SK-N-SH (cell line): ENCODE results near the gene STK11IP. TPM values are rescaled to one million over a fixed set of nuclear protein-coding genes. Genes with fewer than 3 reads are reported as not detected.

ENCODE experiments used
- CTCF ChIA-PET: fragments of 300-600, 350-600 bp; formaldehyde crosslinking; extraction: SDS; loops from one replicate; lab custom pipeline; 2021; lab: Yijun Ruan, JAX
- POLR2A ChIA-PET: fragments of 350-600 bp; sonication (Branson Sonifier 250); formaldehyde crosslinking; extraction: SDS; loops from one replicate; lab custom pipeline; 2020; ENCODE audit warnings: antibody characterized with exemption, inconsistent platforms; lab: Yijun Ruan, JAX
- DNase-seq: peaks from one replicate; pipeline ENCODE4 v3.0.0; 2012
- H2AFZ ChIP-seq: fragments of 200-600 bp; sonication (generic); 2 replicates; pipeline ENCODE4 v1.8.1; 2016; ENCODE audit warnings: antibody characterized with exemption, mild to moderate bottlenecking, low read depth
- H3F3A ChIP-seq: fragments of 200-600 bp; sonication (generic); replicated peaks from 2 replicates; pipeline ENCODE3; 2016; ENCODE audit warnings: antibody characterized with exemption, mild to moderate bottlenecking; ENCODE audit not compliant: insufficient read depth
- H3K27ac ChIP-seq, 2 experiments: fragments of 200-500 bp in 1 of 2; fragments of 200-600 bp in 1 of 2; sonication (Bioruptor generic) in 1 of 2; sonication (generic), shearing (Covaris generic) in 1 of 2; 2 replicates each; pipeline versions ENCODE4 v1.5.1 to v1.6.1; 2014 to 2016; ENCODE audit warnings: low read depth in 2 of 2, inconsistent platforms in 1 of 2, low read length in 1 of 2, mild to moderate bottlenecking in 1 of 2, mixed read lengths in 1 of 2
- H3K27me3 ChIP-seq: fragments of 200-600 bp; sonication (generic), shearing (Covaris generic); 2 replicates; pipeline ENCODE4 v1.6.1; 2016; ENCODE audit warnings: mixed run types; ENCODE audit not compliant: insufficient read depth
- H3K36me3 ChIP-seq, 2 experiments: fragments of 200-500 bp in 1 of 2; fragments of 200-600 bp in 1 of 2; sonication (Bioruptor generic) in 1 of 2; sonication (generic) in 1 of 2; replicated peaks in 1 of 2; 2 replicates each; pipeline versions ENCODE3 to v1.5.1; 2014 to 2016; ENCODE audit warnings: low read length in 1 of 2, mild to moderate bottlenecking in 1 of 2; ENCODE audit not compliant: insufficient read depth in 2 of 2, control insufficient read depth in 1 of 2
- H3K4me1 ChIP-seq, 2 experiments: fragments of 200-500 bp in 1 of 2; fragments of 200-600 bp in 1 of 2; sonication (Bioruptor generic) in 1 of 2; sonication (generic), shearing (Covaris generic) in 1 of 2; 2 replicates each; pipeline versions ENCODE4 v1.5.1 to v1.6.1; 2014 to 2016; ENCODE audit warnings: low read depth in 1 of 2, low read length in 1 of 2, mixed run types in 1 of 2; ENCODE audit not compliant: insufficient read depth in 2 of 2, control insufficient read depth in 1 of 2
- H3K4me2 ChIP-seq: fragments of 200-600 bp; sonication (generic), shearing (Covaris generic); 2 replicates; pipeline ENCODE4 v1.6.1; 2017; ENCODE audit warnings: mixed run types
- H3K4me3 ChIP-seq, 2 experiments: fragments of 200-500 bp in 1 of 2; fragments of 200-600 bp in 1 of 2; sonication (Bioruptor generic) in 1 of 2; sonication (generic), shearing (Covaris generic) in 1 of 2; 2 replicates each; pipeline versions ENCODE4 v1.5.1 to v1.8.1; 2014 to 2016; ENCODE audit warnings: low read depth in 2 of 2, inconsistent platforms in 1 of 2, low read length in 1 of 2, mild to moderate bottlenecking in 1 of 2, mixed read lengths in 1 of 2, moderate library complexity in 1 of 2
- H3K79me2 ChIP-seq: fragments of 200-600 bp; sonication (generic); 2 replicates; pipeline ENCODE4 v1.8.1; 2017; ENCODE audit warnings: mild to moderate bottlenecking; ENCODE audit not compliant: insufficient read depth
- H3K9ac ChIP-seq: fragments of 200-600 bp; sonication (generic); 2 replicates; pipeline ENCODE4 v1.6.1; 2017; ENCODE audit warnings: mixed run types
- H3K9me2 ChIP-seq: fragments of 200-600 bp; sonication (generic); 2 replicates; pipeline ENCODE4 v1.6.1; 2017; ENCODE audit warnings: mixed run types
- H3K9me3 ChIP-seq: fragments of 200-600 bp; sonication (generic); 2 replicates; pipeline ENCODE4 v1.6.1; 2017; ENCODE audit warnings: mixed run types, mild to moderate bottlenecking, moderate library complexity
- H4K20me1 ChIP-seq: fragments of 200-600 bp; sonication (generic); 2 replicates; pipeline ENCODE4 v1.6.1; 2017; ENCODE audit warnings: mild to moderate bottlenecking, mixed run types; ENCODE audit not compliant: insufficient read depth
- CHD2 ChIP-seq: fragments of 150-350 bp; IDR thresholded peaks from 2 replicates; pipeline ENCODE4 v1.6.1; 2018; ENCODE audit warnings: low read length; ENCODE audit not compliant: partially characterized antibody
- FOXJ3 ChIP-seq: sonication (generic); formaldehyde crosslinking; IDR thresholded peaks from 2 replicates; pipeline ENCODE4 v1.5.1; 2020; ENCODE audit warnings: mild to moderate bottlenecking, missing genetic modification reagents
- GABPA ChIP-seq: IDR thresholded peaks from 2 replicates; pipeline ENCODE4 v1.4.0; 2012; ENCODE audit warnings: low read depth, mild to moderate bottlenecking
- NRF1 ChIP-seq: IDR thresholded peaks from 2 replicates; pipeline ENCODE4 v1.6.1; 2012; ENCODE audit warnings: low read depth, mild to moderate bottlenecking, low read length
- SIN3A ChIP-seq: IDR thresholded peaks from 2 replicates; pipeline ENCODE4 v1.6.1; 2012; ENCODE audit warnings: low read depth, mild to moderate bottlenecking, low read length, moderate library complexity, borderline replicate concordance
- SMC3 ChIP-seq: IDR thresholded peaks from 2 replicates; pipeline ENCODE4 v1.6.1; 2012; ENCODE audit warnings: low read depth, low read length, improper control_type of control experiment
- TEAD4 ChIP-seq: IDR thresholded peaks from 2 replicates; pipeline ENCODE4 v1.4.0; 2012; ENCODE audit warnings: mild to moderate bottlenecking, borderline replicate concordance; ENCODE audit not compliant: insufficient read depth
- WGBS: methylation state at CpG from one replicate; pipeline ENCODE4 v1.1.6; 2017; ENCODE audit warnings: low lambda C conversion rate; 5-methylcytosine and 5-hydroxymethylcytosine counted together
- polyA plus RNA-seq, 3 experiments: library from polyadenylated mRNA; depleted of rRNA; stranded (reverse); fragments of >200 nt; gene quantifications; 2 replicates each; pipeline ENCODE4 v1.2.3, GENCODE V29; 2012
- TF ChIP-seq, protein P1 (sequence below): IDR thresholded peaks from 2 replicates; pipeline ENCODE4 v1.4.0; 2012; ENCODE audit warnings: low read depth
- TF ChIP-seq, protein P2 (sequence below): IDR thresholded peaks from 2 replicates; pipeline ENCODE4; 2012
- TF ChIP-seq, protein P3 (sequence below): IDR thresholded peaks from 2 replicates; pipeline ENCODE4 v1.4.0; 2012; ENCODE audit warnings: low read depth, borderline replicate concordance
- TF ChIP-seq, protein P4 (sequence below): IDR thresholded peaks from 2 replicates; pipeline ENCODE4 v1.4.0; 2012; ENCODE audit warnings: low read depth, borderline replicate concordance

The STK11IP gene
- polyA plus RNA-seq, 1 of the 3 experiments (the other 2 are of a cell fraction) = 22.9 TPM

DNA sequence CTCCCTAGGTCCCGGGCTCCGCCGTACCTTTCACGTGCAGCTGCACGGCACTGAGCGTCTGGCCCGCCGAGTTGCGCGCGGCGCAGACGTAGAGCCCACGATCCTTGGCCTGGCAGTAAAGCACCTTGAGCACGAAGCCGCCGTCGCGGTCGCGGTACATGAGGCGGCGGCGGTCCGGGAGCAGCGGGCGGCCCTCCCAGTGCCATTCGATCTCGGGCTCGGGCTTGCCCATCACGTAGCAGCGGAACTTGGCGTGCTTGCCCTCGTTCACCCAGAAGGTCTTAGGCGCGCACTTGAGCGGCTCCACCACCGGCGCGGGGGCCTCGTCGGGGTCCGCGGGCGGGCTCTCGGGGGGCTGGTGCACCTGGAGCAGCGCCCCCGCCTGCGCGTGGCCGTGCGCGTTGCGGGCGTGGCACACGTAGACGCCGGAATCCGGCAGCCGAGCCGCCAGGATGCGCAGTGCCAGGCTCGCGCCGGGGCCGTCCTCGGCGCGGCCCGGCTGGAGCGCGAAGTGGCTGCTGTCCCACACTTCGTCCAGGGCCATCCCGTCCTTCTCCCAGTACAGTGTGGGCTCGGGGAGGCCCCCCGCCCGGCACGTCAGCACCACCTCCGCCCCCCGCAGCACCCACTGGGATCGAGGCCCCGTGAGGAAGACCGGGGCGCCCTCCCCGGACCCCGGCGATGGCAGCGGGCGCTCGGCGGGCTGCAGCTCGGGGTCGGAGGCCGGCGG lies 27.3 kb upstream of the STK11IP start:
- peak; percentile 83 for DNase-seq
- Histone ChIP-seq H3K4me1 (peaks cover 3 to 21% of the 10 kb centered on the region in 2 experiments; a peak in 1 of 4 replicates), H3K36me3 (peaks cover 8 to 26% of the 10 kb centered on the region in 2 experiments), H3K4me3 (peak overlapping the region; percentile 65 to 82), H3K9me2 (no peaks in the 10 kb centered on the region), H3K9me3 (no peaks in the 10 kb centered on the region), H3K27me3 (no peaks in the 10 kb centered on the region), H2AFZ (peak overlapping the region; percentile 97; the same call in 1 of the 2 replicates), H4K20me1 (no peaks in the 10 kb centered on the region), H3K27ac (peak overlapping the region in 1 of 2 experiments; percentile 76; a peak in 2 of 4 replicates), H3K79me2 (peaks cover 4% of the 10 kb centered on the region; the same call in 1 of the 2 replicates), H3K4me2 (peak overlapping the region; percentile 81), H3F3A (peaks cover 6% of the 10 kb centered on the region), H3K9ac (peak overlapping the region; percentile 69)
- TF ChIP-seq, protein P1, sequence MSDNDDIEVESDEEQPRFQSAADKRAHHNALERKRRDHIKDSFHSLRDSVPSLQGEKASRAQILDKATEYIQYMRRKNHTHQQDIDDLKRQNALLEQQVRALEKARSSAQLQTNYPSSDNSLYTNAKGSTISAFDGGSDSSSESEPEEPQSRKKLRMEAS = 0 out of 2 replicates have a peak, but pooled peaks have one; percentile 22
- TF ChIP-seq NRF1 = peak; percentile 58
- TF ChIP-seq, protein P2, sequence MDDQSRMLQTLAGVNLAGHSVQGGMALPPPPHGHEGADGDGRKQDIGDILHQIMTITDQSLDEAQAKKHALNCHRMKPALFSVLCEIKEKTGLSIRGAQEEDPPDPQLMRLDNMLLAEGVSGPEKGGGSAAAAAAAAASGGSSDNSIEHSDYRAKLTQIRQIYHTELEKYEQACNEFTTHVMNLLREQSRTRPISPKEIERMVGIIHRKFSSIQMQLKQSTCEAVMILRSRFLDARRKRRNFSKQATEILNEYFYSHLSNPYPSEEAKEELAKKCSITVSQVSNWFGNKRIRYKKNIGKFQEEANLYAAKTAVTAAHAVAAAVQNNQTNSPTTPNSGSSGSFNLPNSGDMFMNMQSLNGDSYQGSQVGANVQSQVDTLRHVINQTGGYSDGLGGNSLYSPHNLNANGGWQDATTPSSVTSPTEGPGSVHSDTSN = no peak
- TF ChIP-seq GABPA = peak; percentile 21; the same call in 1 of the 2 replicates
- no peak for TF ChIP-seq FOXJ3 (CRISPR knock-in tag)
- peak; percentile 15; the same call in 1 of the 2 replicates for TF ChIP-seq SMC3
- ChIA-PET CTCF (interaction anchor here (0.7 to 5.5 kb wide), 9 partner anchors 8 to 75 kb away, joined by 3 to 48 read pairs (median 9); partner anchors contain the start of gene STK11IP), POLR2A (interaction anchor here (0.6 to 3.8 kb wide), 10 partner anchors 8 to 72 kb away, joined by 3 to 56 read pairs (median 9); partner anchors contain the start of genes CHPF, STK11IP and TMEM198)
- 11% methylated on average over 21 of the region's 95 CpGs for WGBS

DNA sequence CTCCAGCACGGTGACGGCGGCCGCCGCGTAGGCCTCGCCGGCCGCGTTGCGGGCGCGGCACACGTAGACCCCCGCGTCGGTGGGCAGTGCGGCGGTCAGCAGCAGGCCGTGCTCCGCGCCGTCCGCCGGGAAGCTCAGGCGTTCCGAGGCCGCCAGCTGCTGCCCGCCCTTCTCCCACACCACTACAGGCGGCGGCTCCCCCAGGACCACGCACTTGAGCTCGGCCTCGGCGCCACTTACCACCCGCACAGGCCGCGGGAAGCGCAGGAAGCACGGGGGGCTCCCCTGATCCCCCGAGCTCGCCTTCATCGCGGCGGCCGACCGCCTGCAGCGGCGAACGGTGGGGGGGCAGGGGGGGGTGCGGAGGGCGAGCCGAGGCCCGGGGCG lies 26.7 kb upstream of the STK11IP start:
- Histone ChIP-seq H3K27me3 (no peaks in the 10 kb centered on the region), H3F3A (peaks cover 6% of the 10 kb centered on the region), H3K27ac (peak overlapping the region in 1 of 2 experiments; percentile 76; a peak in 2 of 4 replicates), H3K9me2 (no peaks in the 10 kb centered on the region), H3K9ac (peak overlapping the region; percentile 69), H2AFZ (peak overlapping the region; percentile 97; the same call in 1 of the 2 replicates), H3K9me3 (no peaks in the 10 kb centered on the region), H3K4me2 (peak overlapping the region; percentile 81)
- CTCF ChIA-PET = interaction anchor here (0.7 to 5.5 kb wide), 11 partner anchors 9 to 119 kb away, joined by 3 to 48 read pairs (median 6); partner anchors contain the start of gene STK11IP
- no peak; the same call in 1 of the 2 replicates for TF ChIP-seq SIN3A
- TF ChIP-seq, protein P3, sequence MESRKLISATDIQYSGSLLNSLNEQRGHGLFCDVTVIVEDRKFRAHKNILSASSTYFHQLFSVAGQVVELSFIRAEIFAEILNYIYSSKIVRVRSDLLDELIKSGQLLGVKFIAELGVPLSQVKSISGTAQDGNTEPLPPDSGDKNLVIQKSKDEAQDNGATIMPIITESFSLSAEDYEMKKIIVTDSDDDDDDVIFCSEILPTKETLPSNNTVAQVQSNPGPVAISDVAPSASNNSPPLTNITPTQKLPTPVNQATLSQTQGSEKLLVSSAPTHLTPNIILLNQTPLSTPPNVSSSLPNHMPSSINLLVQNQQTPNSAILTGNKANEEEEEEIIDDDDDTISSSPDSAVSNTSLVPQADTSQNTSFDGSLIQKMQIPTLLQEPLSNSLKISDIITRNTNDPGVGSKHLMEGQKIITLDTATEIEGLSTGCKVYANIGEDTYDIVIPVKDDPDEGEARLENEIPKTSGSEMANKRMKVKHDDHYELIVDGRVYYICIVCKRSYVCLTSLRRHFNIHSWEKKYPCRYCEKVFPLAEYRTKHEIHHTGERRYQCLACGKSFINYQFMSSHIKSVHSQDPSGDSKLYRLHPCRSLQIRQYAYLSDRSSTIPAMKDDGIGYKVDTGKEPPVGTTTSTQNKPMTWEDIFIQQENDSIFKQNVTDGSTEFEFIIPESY = no peak
- no peak for TF ChIP-seq SMC3
- no peak for TF ChIP-seq TEAD4
- TF ChIP-seq, protein P4, sequence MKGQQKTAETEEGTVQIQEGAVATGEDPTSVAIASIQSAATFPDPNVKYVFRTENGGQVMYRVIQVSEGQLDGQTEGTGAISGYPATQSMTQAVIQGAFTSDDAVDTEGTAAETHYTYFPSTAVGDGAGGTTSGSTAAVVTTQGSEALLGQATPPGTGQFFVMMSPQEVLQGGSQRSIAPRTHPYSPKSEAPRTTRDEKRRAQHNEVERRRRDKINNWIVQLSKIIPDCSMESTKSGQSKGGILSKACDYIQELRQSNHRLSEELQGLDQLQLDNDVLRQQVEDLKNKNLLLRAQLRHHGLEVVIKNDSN = no peak
- TF ChIP-seq, protein P1 = no peak; the same call in 1 of the 2 replicates
- TF ChIP-seq CHD2 = no peak
- TF ChIP-seq, all 33 proteins: peak for 0
- DNase-seq = no peak
- H4K20me1 ChIP-seq = no peaks in the 10 kb centered on the region
- H3K36me3 ChIP-seq = peaks cover 8 to 26% of the 10 kb centered on the region in 2 experiments
- WGBS = no CpG with 5 or more reads among the region's 55 CpGs
- POLR2A ChIA-PET = interaction anchor here (0.6 to 3.8 kb wide), 10 partner anchors 9 to 72 kb away, joined by 3 to 56 read pairs (median 9); partner anchors contain the start of genes CHPF, STK11IP and TMEM198
- peaks cover 4% of the 10 kb centered on the region; the same call in 1 of the 2 replicates for H3K79me2 ChIP-seq
- H3K4me1 ChIP-seq = peaks cover 3 to 21% of the 10 kb centered on the region in 2 experiments; a peak in 1 of 4 replicates
- H3K4me3 ChIP-seq = peak overlapping the region; percentile 65 to 82
